HG03108 (cell line): ENCODE data around the gene RASGRP3.

Experiments
- ATAC-seq: cut with Tn5 transposase; IDR thresholded peaks from one replicate; pipeline ENCODE4 v1.9.1; 2021; ENCODE audit warnings: moderate library complexity; ENCODE audit not compliant: unreplicated experiment

Gene RASGRP3

DNA sequence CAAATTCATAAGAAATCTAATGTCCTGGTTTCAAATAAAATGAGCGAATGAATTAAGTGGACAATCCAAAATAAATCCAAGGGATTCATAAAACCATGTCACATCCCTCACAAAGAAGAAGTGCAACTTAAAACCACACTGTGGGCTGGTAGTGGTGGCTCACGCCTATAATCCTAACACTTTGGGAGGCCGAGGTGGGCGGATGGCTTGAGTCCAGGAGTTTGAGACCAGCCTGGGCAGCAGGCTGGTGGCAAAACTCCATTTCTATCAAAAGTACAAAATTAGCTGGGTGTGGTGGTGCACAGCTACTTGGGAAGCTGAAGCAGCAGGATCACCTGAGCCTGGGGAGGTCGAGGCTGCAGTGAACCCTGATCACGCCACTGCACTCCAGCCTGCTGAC, 97.2 kb downstream of the RASGRP3 start:
- ATAC-seq, result no peak

GRCh38 chr2:33577084-33577483, 100.6 kb downstream of the RASGRP3 start:
- no peak for ATAC-seq

- ATAC-seq, result no peak
These were observed 101.2 kb downstream of the RASGRP3 start for GRCh38 chr2:33577668-33578067.

DNA sequence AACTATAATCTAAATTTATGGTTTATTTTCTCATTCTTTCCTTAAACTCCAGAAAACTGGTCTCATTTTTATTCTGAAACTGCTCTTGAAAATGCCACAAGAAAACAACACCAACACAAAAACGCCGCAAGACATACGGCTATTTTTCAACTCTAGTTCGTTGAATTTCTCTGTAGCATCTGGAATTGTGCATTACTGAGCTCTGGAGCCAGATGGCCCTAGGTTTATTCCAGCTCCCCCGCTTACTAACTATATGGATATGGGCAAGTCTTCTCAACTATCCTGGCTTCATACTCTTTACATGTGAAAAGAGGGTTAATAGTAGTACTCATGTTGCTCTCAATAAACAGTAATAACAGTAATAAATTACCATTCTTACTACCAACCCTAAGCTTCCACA, 102.8 kb downstream of the RASGRP3 start:
- no peak for ATAC-seq

DNA sequence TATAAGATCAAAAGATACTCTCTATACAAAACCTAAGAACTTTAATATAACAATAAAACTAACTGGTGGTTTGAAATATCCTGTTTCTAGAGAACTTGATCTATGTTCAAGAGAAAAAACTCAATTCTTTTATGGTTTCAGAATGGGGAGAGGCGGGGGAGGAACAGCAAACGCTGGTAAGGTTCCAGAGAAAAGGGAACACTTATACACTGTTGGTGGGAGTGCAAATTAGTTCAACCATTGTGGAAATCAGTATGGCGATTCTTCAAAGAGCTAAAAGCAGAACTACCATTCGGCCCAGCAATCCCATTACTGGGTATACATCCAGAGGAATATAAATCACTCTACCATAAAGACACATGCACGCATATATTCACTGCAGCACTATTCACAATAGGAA, 105.4 kb downstream of the RASGRP3 start:
- no peak for ATAC-seq

DNA sequence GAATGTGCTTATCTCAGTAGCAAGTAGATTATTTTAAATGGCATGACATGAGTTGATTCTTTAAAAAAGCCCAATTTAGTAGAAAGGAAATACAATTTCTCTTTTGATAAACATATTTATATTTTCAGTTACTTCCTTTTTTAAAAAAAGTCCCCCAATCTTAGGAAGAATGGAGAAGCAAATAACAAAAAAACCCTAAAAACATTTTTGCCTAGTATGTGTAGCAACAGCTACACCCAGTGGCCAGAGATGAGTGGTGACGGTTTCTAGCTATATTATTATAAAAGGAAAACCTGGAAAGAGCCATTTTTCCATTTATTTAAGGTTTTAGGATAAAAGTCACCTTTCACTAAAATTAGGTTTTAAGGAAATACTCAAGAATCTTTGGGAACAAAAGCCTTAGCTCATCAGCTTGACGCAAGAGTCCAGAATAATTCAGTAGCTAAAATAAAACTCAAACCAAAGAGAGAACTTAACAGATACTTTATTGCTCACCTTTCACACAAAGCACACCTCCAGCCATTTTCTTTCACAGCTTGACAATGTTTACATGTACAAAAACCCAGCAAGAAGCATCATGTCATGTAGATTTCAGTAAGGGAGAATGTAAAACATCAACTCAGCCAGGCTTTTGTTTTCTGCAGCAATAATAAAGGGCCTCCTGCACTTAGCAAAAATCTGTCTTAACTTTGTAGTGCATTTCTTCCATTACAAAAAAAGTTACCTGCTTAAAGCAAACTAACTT, 106.9 kb downstream of the RASGRP3 start:
- no peak for ATAC-seq

GRCh38 chr2:33586766-33587165, 110.3 kb downstream of the RASGRP3 start:
- ATAC-seq, result no peak

- ATAC-seq, result no peak
These were observed 111.8 kb downstream of the RASGRP3 start for GRCh38 chr2:33588232-33588631.

- ATAC-seq, result no peak
These were observed 113.0 kb downstream of the RASGRP3 start for GRCh38 chr2:33589444-33589843.

DNA sequence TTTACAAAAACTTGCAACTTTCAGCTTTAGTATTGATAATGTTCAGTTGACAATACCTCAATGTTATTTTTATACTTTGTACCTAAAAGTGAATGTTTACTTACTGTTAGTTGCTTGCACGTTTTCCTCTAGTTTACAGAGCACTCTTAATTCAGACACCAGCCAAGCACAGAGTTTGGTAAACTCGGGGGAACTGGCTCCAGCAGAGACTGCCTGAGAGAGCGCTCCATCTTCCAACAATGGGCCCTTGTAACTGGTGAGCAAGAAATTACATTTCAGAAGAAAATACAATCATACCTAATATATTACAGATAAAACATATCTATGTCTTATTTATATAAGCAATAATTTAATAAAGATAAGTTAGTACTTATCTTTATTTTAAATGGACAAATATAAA, 118.9 kb downstream of the RASGRP3 start:
- no peak for ATAC-seq

DNA sequence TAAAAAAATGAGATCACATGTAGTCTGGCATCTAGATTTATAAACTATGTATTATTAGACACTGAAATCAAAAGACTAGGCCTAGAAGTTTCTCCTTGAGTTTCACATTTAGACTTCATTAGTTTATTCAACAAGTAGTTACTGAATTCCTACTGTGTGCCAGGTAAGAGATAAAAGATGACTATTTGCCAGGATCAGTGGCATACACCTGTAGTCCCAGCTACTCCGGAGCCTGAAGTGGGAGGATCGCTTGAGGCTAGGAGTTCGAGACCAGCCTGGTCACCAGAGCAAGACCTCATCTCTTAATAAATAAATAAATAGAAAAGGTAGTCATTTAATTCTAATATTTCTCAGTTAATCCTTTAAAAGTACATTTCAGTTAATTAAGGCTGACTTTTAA, 120.6 kb downstream of the RASGRP3 start:
- ATAC-seq, result no peak

GRCh38 chr2:33598561-33599174, 122.2 kb downstream of the RASGRP3 start:
- peak; percentile 53 for ATAC-seq

- ATAC-seq, result peak; percentile 89
These were observed 122.9 kb downstream of the RASGRP3 start, which contains the start of gene FAM98A for GRCh38 chr2:33599175-33599942. Gene FAM98A (minus strand): TSS chr2:33599299. CDS start chr2:33599221, 78 bp downstream.

DNA sequence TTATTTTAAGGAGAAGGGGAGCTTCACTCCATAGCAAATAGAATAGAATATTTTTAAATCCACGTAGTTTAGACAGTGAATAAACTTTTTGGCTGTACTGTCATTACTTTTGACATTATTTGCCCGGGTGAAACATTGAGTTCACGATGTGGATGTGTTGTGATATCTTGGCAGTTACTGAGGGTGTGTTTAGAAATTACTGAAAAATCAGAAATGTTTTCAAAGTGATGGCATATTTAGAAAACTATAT, 123.4 kb downstream of the RASGRP3 start:
- ATAC-seq, result no peak

DNA sequence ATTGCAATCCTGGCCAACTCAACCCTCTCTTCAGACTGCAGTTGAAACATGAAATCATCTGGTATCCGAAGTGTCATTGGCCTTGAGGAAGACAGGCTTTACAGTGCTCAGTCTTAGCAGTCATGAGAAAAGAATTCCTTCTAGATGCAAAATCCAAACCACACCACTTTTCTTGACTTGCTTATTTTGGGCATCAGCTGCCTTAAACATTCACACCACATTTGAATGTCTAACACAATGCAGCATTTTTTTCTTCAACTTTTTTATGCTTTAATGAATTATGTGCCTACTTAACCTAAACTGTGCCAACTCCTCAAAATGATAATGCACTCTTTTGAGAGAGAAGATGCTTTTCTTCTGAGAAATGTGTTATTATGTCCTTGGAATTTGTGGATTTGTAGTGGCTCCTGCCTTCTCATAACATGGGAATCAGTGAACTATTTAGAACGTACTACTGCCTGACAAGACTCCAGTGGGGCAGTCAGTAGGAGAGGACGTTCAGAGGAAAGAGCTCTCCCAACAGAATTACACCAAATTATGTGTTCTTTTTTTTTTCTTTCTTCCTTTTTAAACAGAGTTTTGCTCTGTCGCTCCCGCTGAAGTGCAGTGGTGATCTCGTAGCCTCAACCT, 125.9 kb downstream of the RASGRP3 start:
- no peak for ATAC-seq

GRCh38 chr2:33603416-33603815, 127.0 kb downstream of the RASGRP3 start:
- no peak for ATAC-seq

- ATAC-seq, result no peak
These were observed 128.6 kb downstream of the RASGRP3 start for GRCh38 chr2:33605056-33605455.

GRCh38 chr2:33606100-33606499, 129.7 kb downstream of the RASGRP3 start:
- no peak for ATAC-seq

DNA sequence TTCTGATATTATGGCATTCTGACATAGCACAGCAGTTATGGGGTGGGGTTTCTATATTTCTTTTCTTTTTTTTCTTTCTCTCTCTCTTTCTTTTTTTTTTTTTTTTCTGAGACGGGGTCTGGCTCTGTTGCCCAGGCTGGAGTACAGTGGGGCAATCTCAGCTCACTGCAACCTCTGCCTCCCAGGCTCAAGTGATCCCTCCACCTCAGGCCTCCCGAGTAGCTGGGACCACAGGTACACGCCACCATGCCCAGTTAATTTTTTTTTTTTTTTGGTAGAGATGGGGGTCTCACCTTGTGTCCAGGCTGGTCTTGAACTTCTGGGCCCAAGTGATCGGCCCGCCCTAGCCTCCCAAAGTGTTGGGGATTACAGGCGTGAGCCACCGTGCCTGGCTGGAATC, 130.2 kb downstream of the RASGRP3 start:
- ATAC-seq, result no peak

- no peak for ATAC-seq
These were observed 130.8 kb downstream of the RASGRP3 start for GRCh38 chr2:33607251-33607721.

DNA sequence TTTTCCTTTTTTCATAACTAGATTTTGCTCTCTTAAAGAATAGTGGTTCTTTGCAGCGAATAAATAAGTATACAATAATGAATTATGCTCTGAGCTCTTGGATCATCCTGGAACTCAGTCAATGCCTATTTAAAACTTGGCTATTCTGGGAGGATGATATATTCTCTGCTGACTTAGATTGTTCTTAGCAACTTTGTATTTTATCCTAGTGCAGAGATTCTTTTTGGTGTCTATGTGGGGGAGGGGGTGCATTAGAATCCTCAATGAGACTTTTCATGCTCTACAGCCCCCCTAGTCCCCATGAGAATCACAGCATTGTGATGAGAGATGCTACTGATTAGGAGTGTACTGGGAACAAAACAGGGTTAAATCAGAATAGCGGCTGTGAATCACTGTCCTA, 131.5 kb downstream of the RASGRP3 start:
- no peak for ATAC-seq

GRCh38 chr2:33614190-33614589, 137.7 kb downstream of the RASGRP3 start:
- ATAC-seq, result no peak
